GM12878 (cell line): Measurements from ENCODE around the gene PPIA. TPM values are rescaled to one million over a fixed set of nuclear protein-coding genes. Genes with fewer than 3 reads are reported as not detected.

ENCODE experiments used
- ATAC-seq: fragments of 200-7000 bp; cut with Tn5 transposase; 3 replicates; pipeline ENCODE4 v1.9.1; 2020; ENCODE audit warnings: mild to moderate bottlenecking, moderate library complexity
- BruUV-seq: library from RNA; stranded (reverse); fragments of 400-500 nt; replicated peaks from 2 replicates; lab custom pipeline; 2021; lab: Mats Ljungman, UMichigan
- CTCF ChIA-PET: fragments of 300-600 bp; sonication (Branson Sonifier 250); formaldehyde crosslinking; extraction: SDS; loops from one replicate; lab custom pipeline; 2021; ENCODE audit warnings: inconsistent platforms; lab: Yijun Ruan, JAX
- POLR2A ChIA-PET: fragments of 350-600 bp; formaldehyde crosslinking; extraction: SDS; loops from one replicate; lab custom pipeline; 2021; ENCODE audit warnings: inconsistent platforms; lab: Charles Lee
- RAD21 ChIA-PET: fragments of 300-600 bp; sonication (Branson Sonifier 250); formaldehyde crosslinking; loops from one replicate; lab custom pipeline; 2023; ENCODE audit warnings: antibody characterized with exemption; ENCODE audit not compliant: unreplicated experiment; lab: Charles Lee
- SMC1A ChIA-PET: fragments of 300-600 bp; sonication (Branson Sonifier 250); formaldehyde crosslinking; loops from one replicate; lab custom pipeline; 2023; ENCODE audit not compliant: unreplicated experiment, uncharacterized antibody; lab: Charles Lee
- DNase-seq: peaks from one replicate; pipeline ENCODE4 v3.0.0-alpha.2; 2011; ENCODE audit warnings: low read depth, low spot score
- FAIRE-seq: peaks from 3 replicates; lab custom pipeline; 2011; peaks lifted over from hg19 to GRCh38; lab: Jason Lieb, UNC
- H2AFZ ChIP-seq: 2 replicates; pipeline ENCODE4 v1.6.0; 2011; ENCODE audit warnings: low read depth, low read length, control low read depth; ENCODE audit not compliant: control insufficient read depth
- H3K27ac ChIP-seq: 2 replicates; pipeline ENCODE4 v1.5.1; 2011; ENCODE audit warnings: control low read depth; ENCODE audit not compliant: control insufficient read depth, insufficient read depth
- H3K27me3 ChIP-seq, 2 experiments: replicated peaks in 1 of 2; 2 replicates each; pipeline versions ENCODE4 v1.6.0 to v1.6.1; 2011; ENCODE audit warnings: low read length in 1 of 2; ENCODE audit not compliant: control insufficient read depth in 2 of 2, insufficient read depth in 2 of 2
- H3K36me3 ChIP-seq, 2 experiments: 2 replicates each; pipeline ENCODE4 v1.5.1; 2011; ENCODE audit warnings: low read length in 1 of 2; ENCODE audit not compliant: control insufficient read depth in 2 of 2, insufficient read depth in 2 of 2
- H3K4me1 ChIP-seq: 2 replicates; pipeline ENCODE4 v1.6.1; 2011; ENCODE audit warnings: mild to moderate bottlenecking, low read length, moderate library complexity, mixed read lengths; ENCODE audit not compliant: control insufficient read depth, insufficient read depth
- H3K4me2 ChIP-seq: 2 replicates; pipeline ENCODE4 v1.6.0; 2011; ENCODE audit warnings: control low read depth; ENCODE audit not compliant: control insufficient read depth, insufficient read depth
- H3K4me3 ChIP-seq: fragments of 200-600 bp; sonication (generic); 2 replicates; pipeline ENCODE4 v1.5.1; 2016
- H3K79me2 ChIP-seq: 2 replicates; pipeline ENCODE4 v1.6.0; 2011; ENCODE audit warnings: low read length; ENCODE audit not compliant: control insufficient read depth, insufficient read depth
- H3K9ac ChIP-seq: 2 replicates; pipeline ENCODE4 v1.8.0; 2011; ENCODE audit warnings: low read length, control low read depth, mixed read lengths; ENCODE audit not compliant: control insufficient read depth, insufficient read depth
- H3K9me3 ChIP-seq: replicated peaks from 3 replicates; pipeline ENCODE4 v1.5.1; 2011; ENCODE audit warnings: mild to moderate bottlenecking, low read length; ENCODE audit not compliant: control insufficient read depth, insufficient read depth
- H4K20me1 ChIP-seq: 2 replicates; pipeline ENCODE4 v1.6.0; 2011; ENCODE audit not compliant: control insufficient read depth, insufficient read depth
- ASH2L ChIP-seq: fragments of 300-600, 200-600 bp; sonication (generic); IDR thresholded peaks from 2 replicates; pipeline ENCODE4 v1.6.1; 2017; ENCODE audit warnings: low read depth, mild to moderate bottlenecking, borderline replicate concordance
- BCLAF1 ChIP-seq: fragments of 450-650 bp; IDR thresholded peaks from 2 replicates; pipeline ENCODE4 v1.6.1; 2017; ENCODE audit warnings: antibody characterized with exemption, mild to moderate bottlenecking, moderate library complexity
- CREM ChIP-seq: IDR thresholded peaks from 2 replicates; pipeline ENCODE4 v1.6.1; 2014; ENCODE audit warnings: antibody characterized with exemption, low read depth
- E2F4 ChIP-seq: IDR thresholded peaks from 2 replicates; pipeline ENCODE4 v1.6.1; 2012; ENCODE audit warnings: low read depth, low read length, improper control_type of control experiment
- ESRRA ChIP-seq: IDR thresholded peaks from 2 replicates; pipeline ENCODE4 v1.6.1; 2012; ENCODE audit warnings: mild to moderate bottlenecking, low read length, improper control_type of control experiment
- FOS ChIP-seq: IDR thresholded peaks from 3 replicates; pipeline ENCODE4 v1.6.1; 2011; ENCODE audit warnings: borderline replicate concordance; ENCODE audit not compliant: insufficient read length; ENCODE audit errors: extremely low read depth
- FOXK2 ChIP-seq: fragments of 450-650 bp; IDR thresholded peaks from 2 replicates; pipeline ENCODE4 v1.6.1; 2017; ENCODE audit warnings: mild to moderate bottlenecking, moderate library complexity
- GATAD2B ChIP-seq: fragments of 450-650 bp; conservative IDR thresholded peaks from 2 replicates; pipeline ENCODE4 v1.6.1; 2017; ENCODE audit warnings: low read depth, mild to moderate bottlenecking, moderate library complexity
- NBN ChIP-seq: fragments of 450-650 bp; IDR thresholded peaks from 2 replicates; pipeline ENCODE4 v1.6.1; 2016
- TAF1 ChIP-seq: IDR thresholded peaks from 2 replicates; pipeline ENCODE4 v1.6.1; 2011; ENCODE audit warnings: mild to moderate bottlenecking, low read depth, low read length, borderline replicate concordance
- USF2 ChIP-seq: IDR thresholded peaks from 2 replicates; pipeline ENCODE4 v1.6.1; 2011; ENCODE audit warnings: low read depth, low read length, improper control_type of control experiment, borderline replicate concordance
- YY1 ChIP-seq: IDR thresholded peaks from 2 replicates; pipeline ENCODE4 v1.6.1; 2011; ENCODE audit warnings: low read depth, mild to moderate bottlenecking, low read length
- ZNF24 ChIP-seq: fragments of 450-650 bp; IDR thresholded peaks from 2 replicates; pipeline ENCODE4 v1.6.1; 2017; ENCODE audit warnings: antibody characterized with exemption, mild to moderate bottlenecking
- WGBS: methylation state at CpG from one replicate; pipeline ENCODE4 v1.1.6; 2016; ENCODE audit warnings: low lambda C conversion rate; ENCODE audit not compliant: insufficient replicate concordance, insufficient coverage; ENCODE audit errors: missing lambda C conversion rate; 5-methylcytosine and 5-hydroxymethylcytosine counted together
- in situ Hi-C: fragments of 300-500 bp; cut with MboI; formaldehyde crosslinking; loops from 9 replicates; pipeline ENCODE4 v1.14.3; 2018; ENCODE audit warnings: mixed read lengths
- intact Hi-C: fragments of 100-400 bp; cut with micrococcal nuclease; formaldehyde crosslinking; loops from one replicate; pipeline ENCODE4 v1.14.2; 2022; ENCODE audit not compliant: unreplicated experiment
- polyA plus RNA-seq, 11 experiments: library from polyadenylated mRNA; depleted of rRNA in 4 of 11; unstranded in 6 of 11; stranded (reverse) in 5 of 11; fragments of >200 nt; fragmentation: Nextera tagmentation in 4 of 11; fragmentation: Illumina TruSeq in 1 of 11; extraction: Ambion mirVana in 4 of 11; extraction: Trizol in 1 of 11; gene quantifications; 1 replicate in 1 of 11; 2 replicates in 10 of 11; pipeline versions ENCODE4 v1.2.1 to v1.2.3, GENCODE V29; 2011 to 2016; ENCODE audit warnings: inconsistent platforms in 2 of 11, missing spikeins in 2 of 11, low read depth in 1 of 11
- total RNA-seq, 4 experiments: library from RNA; depleted of rRNA in 3 of 4; stranded (reverse); fragments of >200 nt in 3 of 4; fragmentation: Illumina TruSeq in 1 of 4; extraction: Trizol in 1 of 4; gene quantifications; 2 replicates each; pipeline versions ENCODE4 v1.2.1 to v1.2.3, GENCODE V29; 2013 to 2021

The PPIA gene
- total and polyA plus RNA-seq, 10 of the 15 experiments (the other 5 are each of a cell fraction or from before 2014, with no cell fraction given), result 2,712 to 7,982 (median 5,027) TPM

- no peaks in the 10 kb centered on the region for H3K27me3 ChIP-seq
- no peak overlapping the region for H3K9ac ChIP-seq
- ChIA-PET CTCF (interaction anchor here (0.8 to 3.4 kb wide), 3 partner anchors 19 to 134 kb away, joined by 3 to 11 read pairs (median 3); no protein-coding TSS in a partner anchor), RAD21 (interaction anchor here (0.8 to 4.1 kb wide), 3 partner anchors 18 to 145 kb away, joined by 3 to 40 read pairs (median 4); partner anchors contain the start of gene H2AZ2), SMC1A (interaction anchor here (0.6 to 1.8 kb wide), 6 partner anchors 17 to 141 kb away, joined by 3 to 4 read pairs (median 3); no protein-coding TSS in a partner anchor), POLR2A (interaction anchor here (0.6 to 4.3 kb wide), 5 partner anchors 19 to 163 kb away, joined by 3 to 33 read pairs (median 4); partner anchors contain the start of genes OGDH and PURB)
- ATAC-seq, result peak; percentile 25
- H3K4me2 ChIP-seq, result peak overlapping the region; percentile 5
- H3K27ac ChIP-seq, result peak overlapping the region; percentile 63; the same call in 1 of the 2 replicates
- no peak for DNase-seq
- no peaks in the 10 kb centered on the region for H3K9me3 ChIP-seq
- 63% methylated on average over 8 of the region's 8 CpGs for WGBS
- intact Hi-C loops, result loop anchor here (2.0 kb wide), 1 partner anchor 19 kb away; no protein-coding TSS in a partner anchor
- TF ChIP-seq E2F4 (no peak), ZNF24 (no peak), NBN (no peak), FOS (no peak), USF2 (no peak), CREM (no peak), ASH2L (no peak), FOXK2 (no peak), BCLAF1 (no peak), ESRRA (no peak), GATAD2B (no peak), YY1 (no peak), TAF1 (no peak)
- H2AFZ ChIP-seq, result no peak overlapping the region
- H3K4me1 ChIP-seq, result peaks cover 36% of the 10 kb centered on the region
- no peak for FAIRE-seq
- H3K36me3 ChIP-seq, result peaks cover 13 to 30% of the 10 kb centered on the region in 2 experiments
- H3K79me2 ChIP-seq, result no peaks in the 10 kb centered on the region
- in situ Hi-C loops, result no loop called here
- H4K20me1 ChIP-seq, result no peaks in the 10 kb centered on the region
- no peak overlapping the region for H3K4me3 ChIP-seq
- no TSS peak for BruUV-seq
These were observed 27.1 kb upstream of the PPIA start for GRCh38 chr7:44769376-44769775.
